Ramos (cell line): ENCODE measurements around the gene ERCC2.

Experiments
- in situ Hi-C: fragments of 300-500 bp; cut with MboI; formaldehyde crosslinking; loops from one replicate; pipeline ENCODE4 v1.14.3; 2022; ENCODE audit warnings: low sequenced_read_pairs; ENCODE audit not compliant: unreplicated experiment

Gene ERCC2

DNA sequence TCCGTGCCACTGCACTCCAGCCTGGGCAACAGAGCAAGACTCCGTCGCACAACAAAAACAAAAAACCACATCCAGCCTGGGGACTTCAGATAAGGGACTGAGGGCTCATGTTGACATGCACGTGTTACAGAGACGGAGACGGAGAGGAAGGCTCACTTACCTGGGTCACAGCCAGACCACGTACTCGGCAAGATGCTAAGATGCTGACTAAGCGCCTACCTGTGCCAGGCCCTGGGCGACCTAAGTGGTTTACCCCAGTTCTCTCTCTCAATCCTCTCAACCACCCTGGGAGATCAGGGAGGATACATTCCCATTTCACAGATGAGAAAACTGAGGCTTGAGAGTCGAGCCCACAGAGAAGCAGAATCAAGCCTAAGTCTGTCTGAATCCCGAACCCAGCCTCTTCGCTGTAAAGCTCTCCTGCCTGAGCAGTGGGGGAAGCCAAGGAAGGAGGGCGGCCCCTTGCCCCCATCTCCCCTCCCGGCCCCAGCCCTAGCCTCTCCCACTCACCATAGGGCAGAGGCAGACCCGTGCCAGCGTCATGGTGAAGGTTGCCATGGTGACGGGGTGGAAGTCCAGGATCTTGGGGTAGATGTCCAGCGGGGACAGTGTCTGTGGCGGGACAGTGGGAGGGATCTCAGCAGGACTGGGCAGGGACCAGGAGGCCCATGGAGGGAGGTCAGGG lies 13.5 kb downstream of the ERCC2 start:
- in situ Hi-C loops, result no loop called here

DNA sequence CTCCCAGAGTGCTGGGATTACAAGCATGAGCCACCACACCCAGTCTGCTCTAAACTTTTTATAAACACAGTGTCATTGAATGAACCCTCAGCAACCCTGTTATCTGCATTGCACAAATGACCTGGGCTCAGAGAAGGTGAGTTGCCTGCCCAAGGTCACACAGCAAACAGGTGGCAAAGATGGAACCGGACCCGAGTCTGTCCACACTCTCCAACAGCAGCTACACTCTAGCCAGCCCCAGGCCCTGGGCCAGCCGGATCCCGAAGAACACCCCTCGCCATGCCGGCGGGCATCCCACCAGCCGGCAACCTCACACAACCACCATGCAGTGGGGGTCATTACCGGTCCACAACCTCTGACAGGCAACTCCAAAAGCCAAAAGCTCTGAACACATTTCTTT lies 14.5 kb downstream of the ERCC2 start:
- in situ Hi-C loops, result no loop called here

DNA sequence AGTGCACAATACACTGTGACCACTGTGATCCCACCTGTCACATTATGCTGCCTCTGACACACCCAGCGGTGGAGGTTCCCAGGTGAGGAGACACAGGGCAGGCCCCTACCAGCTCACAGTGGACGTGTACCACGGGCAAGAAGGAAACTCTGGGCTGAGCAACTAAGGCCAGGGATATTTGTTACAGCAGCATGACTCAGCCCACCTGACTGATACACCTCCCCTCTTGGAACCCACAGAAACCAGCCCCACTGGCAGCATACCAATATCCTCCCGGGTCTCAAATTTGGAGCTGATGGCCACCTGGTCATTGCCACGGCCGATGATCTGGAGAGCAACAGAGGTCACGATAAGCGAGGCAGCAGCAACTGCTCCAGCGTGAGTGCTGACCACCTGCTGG lies 15.0 kb downstream of the ERCC2 start:
- in situ Hi-C loops, result no loop called here

DNA sequence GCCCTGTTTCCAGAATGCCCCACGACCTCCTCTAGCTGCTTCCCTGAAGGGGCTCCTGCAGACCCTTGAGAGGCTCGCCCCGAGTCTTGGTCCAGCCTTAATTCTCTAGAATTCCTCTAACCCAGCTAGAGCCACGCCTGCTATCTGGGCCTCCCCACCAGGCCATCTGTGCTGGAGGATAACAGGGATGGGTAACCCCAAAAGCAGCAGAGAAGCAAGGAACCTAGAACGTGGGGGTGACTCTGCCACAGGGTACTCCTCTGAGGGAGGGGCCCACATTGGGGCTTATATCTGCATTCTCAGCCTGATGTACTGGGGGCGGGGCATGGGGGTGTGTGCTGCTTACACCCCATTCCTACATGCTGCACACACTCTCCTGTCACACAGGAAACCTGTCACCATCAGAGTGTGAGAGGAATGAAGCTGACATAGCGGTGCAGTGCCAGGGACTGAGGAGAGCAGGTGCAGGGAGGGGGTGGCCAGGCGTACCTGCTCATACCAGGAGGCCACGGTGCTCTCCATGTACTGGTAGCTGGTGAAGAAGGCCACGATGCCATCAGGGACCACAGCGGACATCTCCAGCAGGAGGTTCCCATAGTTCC lies 16.0 kb downstream of the ERCC2 start:
- in situ Hi-C loops, result no loop called here

DNA sequence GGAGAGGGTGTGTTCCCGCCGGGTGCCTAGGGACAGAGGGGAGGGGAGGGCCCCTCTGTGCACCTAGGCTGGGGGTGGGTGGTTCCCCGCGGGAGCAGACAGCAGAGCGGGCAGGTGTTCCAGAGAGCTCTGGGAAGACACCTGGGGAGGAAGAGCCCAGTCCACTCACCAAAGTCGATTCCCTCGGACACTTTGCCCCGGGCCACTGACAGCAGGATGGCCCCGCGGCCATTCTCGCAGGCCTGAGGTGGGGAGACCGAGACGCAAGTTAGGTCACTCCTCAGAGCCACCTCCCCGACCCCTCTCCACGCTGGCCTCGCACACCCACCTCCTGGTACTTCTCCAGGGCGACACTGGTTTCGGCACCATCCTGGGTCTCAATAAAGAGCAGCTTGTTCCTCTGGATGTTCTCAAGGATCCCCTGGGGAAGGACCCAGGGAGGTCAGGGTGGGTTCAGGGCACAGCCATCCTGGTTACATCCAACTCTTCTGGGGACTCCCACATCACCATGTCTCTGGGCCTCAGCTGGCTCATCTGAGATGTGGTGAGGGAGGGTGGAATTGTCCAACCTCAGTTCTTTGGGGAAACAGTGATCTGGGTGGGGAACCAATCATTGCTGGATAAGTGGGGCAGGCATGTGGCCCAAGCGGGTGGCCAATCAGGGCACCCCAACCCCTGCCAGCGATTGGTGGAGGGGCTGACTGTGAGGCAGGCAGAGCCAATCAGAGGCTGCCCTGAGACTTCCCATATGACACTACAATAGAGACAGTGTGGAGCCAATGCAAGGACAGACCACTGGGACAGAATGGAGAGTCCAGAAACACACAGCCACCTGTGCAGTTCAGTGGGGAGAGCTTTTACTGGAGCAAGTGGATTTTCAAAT lies 17.2 kb downstream of the ERCC2 start:
- in situ Hi-C loops, result no loop called here

DNA sequence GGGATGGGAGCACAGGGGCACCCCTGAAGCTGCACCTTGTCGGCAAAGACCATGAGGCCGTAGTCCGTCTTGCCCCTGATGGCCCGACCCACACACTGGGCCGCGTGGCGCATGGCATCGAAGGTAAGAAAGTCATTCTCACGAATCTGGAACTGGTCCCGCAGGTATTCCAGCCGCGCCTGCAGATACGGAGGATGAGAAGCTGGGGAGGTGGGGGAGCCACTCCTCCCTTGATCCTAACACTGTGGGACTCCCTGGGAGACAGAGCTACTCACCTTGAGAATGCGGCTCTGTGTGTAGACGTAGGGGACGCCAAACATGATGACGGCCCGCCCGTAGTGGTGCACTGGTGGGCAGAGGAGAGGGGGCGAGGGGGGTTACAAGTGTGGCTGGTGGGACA lies 17.9 kb downstream of the ERCC2 start:
- in situ Hi-C loops, result no loop called here

DNA sequence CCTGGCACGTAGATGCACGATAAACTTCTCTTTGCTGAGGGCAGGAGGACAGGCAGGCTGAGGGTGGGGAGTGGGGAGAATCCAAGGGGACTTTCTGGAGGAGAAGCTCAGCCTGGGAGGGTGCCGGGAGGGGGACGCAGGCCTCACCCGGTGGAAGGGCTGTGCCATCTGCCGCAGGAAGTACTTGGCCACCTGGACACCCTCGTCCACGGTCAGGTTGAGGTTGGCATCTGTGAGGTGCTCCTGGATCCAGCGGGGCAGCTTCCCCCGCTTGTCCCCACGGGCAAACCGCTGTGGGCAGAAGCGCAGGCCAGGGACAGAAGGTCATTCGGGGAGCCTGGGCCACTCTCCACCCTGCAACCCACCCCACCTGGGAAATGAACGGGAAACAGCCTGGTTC lies 18.3 kb downstream of the ERCC2 start:
- in situ Hi-C loops, result no loop called here

DNA sequence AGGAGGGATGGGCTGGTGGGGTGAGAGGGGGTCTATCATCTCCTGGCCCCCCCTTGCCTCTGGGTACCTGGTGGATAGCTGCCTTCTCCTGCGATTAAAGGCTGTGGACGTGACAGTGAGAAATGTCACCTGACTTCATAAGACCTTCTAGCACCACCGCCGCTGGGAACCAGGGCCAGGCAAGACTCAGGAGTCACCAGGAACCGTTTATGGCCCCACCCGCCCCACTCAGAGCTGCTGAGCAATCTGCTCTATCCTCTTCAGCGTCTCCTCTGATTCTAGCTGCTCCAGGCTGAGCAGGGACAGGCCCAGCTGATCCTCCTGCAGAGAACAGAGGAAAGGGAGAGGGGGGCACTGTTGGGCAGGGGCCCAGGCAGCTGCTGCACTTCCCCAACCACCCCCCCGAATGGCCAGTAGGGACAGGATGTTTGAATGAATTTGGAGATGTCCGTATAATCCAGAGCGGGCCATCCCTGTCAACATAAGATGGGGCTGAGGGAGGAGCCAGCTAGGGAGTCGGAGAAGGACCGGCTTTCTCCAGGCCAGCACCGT lies 18.9 kb downstream of the ERCC2 start:
- in situ Hi-C loops, result no loop called here

DNA sequence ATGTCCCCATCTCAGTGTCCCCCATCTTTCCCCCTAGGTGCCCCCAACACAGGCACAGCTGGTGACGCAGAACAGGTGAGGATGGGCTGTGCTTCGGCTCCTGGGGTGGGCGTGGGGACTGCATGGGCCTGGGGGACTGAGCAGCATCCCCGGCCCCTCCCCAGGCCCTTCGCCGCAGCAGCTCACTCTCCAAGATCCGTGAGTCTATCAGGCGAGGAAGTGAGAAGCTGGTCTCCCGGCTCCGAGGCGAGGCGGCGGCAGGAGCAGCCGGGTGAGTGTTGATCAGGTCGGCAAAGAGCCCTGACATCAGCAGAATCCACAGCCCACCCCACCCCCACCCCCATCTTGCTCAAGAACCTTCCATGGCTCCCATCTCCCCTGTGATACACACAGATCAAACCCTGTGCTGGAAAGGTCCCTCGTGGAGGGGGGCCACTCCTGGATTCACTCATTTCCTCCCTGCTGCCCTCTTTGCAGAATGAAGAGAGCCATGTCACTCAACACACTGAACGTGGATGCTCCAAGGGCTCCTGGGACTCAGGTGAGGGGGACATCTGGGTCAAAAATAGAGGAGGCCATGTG lies 19.8 kb downstream of the ERCC2 start:
- in situ Hi-C loops, result no loop called here

DNA sequence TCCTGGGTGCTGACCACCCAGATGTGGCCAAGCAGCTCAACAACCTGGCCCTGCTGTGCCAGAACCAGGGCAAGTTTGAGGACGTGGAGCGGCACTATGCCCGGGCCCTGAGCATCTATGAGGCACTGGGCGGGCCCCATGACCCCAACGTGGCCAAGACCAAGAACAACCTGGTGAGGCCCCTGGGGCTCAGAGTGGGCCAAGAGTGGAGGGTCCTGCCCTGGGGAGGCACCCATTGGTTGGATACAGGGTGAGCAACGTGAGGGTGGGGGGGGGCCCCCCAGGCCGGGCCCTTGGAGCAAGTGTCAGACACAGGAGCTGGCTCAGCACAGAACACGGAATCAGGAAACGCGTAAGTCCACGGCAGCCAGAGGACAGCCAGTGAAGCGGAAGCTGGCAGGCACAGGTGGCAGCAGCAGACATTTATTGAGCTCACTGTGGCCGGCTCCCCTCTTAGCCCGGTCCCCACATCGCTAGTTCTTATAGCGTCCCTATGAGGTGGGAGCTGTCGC lies 20.9 kb downstream of the ERCC2 start:
- in situ Hi-C loops, result no loop called here

DNA sequence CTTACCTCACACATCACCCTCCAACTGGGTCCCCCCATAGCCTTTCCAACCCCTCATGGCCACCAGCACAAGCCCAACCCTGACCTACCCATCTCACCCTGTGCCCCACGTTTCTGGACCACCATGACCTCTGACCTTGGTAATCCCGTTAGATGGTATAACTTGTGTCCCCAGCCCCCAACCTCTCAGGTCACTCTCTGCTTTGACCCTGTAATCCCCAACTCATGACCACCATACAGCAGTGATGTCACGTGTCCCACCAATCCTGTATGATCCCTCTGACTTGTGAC lies 21.3 kb downstream of the ERCC2 start:
- in situ Hi-C loops, result no loop called here

DNA sequence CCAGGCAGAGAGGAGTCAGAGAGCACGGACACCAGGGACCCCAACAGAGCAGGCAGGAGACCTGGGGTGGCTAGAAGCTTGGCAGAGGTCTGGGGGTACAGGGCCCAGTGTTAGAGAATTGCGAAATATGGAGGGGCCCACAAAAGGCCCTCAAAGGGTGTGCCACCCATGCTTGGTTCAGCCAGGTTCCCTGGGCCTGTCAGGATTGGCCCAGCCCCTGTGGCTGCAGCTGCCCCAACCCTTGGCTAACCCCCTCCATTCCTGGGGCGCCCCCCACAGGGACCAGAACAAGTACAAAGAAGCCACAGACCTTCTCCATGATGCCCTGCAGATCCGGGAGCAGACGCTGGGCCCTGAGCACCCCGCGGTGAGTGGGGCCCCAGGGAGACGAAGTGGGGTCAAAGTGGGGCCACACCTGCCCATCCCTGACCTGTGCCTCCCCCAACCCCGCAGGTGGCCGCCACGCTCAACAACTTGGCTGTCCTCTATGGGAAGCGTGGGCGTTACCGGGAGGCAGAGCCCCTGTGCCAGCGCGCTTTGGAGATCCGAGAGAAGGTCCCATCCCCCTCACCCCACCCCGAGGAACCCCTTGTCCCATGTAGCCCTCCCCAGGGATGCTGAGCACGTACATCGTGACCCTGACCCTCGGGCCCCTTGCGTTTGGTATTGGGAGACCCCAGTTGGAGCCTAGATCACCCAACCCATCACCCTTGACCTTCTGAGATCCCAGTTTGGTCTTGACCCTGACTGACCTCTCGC lies 21.8 kb downstream of the ERCC2 start:
- in situ Hi-C loops, result no loop called here

DNA sequence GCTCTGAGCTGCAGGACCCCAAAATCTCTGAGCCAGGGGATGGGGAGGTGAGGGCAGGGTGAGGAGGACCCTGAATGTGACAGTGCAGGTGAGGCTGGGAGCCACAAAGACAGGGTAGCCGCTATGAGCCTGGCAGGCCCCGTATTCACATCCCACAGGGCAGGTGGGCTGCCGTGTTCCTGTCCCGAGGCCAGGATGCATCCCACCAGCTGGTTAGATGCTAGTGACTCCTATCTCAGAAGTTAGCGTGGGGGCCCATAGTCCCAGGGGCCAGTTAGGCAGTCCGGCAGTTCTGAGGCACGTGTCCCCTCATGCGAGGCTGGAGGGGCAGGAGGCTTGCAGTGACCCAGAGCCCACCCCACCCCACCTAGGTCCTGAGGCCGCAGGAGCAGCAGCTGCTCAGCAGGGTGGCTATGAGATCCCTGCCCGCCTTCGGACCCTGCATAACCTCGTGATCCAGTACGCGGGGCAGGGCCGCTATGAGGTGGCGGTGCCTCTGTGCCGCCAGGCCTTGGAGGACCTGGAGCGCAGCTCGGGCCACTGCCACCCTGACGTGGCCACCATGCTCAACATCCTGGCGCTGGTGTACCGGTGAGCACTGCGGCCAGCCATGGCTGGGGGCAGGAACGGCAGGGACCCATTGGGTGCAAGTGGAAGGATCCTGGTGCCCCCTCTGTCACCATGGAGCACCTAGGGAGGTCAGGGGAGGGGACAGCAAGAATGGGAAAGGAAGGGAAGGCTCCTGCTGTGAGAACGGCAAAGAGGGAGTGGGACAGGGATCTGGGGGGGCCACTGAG lies 22.6 kb downstream of the ERCC2 start:
- in situ Hi-C loops, result no loop called here

DNA sequence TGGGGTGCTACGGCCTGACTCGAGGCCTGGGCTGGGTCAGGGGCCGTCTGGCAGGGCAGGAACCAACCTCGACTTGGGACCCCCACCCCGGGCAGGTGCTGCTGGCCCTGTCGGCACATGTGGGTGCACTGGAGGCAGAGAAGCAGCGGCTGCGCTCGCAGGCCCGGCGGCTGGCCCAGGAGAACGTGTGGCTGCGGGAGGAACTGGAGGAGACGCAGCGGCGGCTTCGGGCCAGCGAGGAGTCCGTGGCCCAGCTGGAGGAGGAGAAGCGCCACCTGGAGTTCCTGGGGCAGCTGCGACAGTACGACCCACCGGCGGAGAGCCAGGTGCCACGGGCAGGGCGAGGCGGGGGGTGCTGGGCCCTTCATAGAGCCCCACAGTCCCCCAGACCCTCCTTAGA lies 23.9 kb downstream of the ERCC2 start:
- in situ Hi-C loops, result no loop called here

DNA sequence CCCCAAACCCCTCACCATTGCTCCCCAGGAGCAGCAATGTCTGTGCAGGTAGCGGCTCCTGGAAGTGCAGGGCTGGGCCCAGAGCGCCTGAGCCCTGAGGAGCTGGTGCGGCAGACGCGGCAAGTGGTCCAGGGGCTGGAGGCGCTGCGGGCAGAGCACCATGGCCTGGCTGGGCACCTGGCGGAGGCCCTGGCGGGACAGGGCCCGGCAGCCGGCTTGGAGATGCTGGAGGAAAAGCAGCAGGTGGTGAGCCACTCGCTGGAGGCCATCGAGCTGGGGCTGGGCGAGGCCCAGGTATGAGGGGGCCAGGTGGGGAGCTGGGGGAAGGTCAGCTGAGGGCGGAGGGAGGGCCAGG lies 24.9 kb downstream of the ERCC2 start:
- in situ Hi-C loops, result no loop called here

DNA sequence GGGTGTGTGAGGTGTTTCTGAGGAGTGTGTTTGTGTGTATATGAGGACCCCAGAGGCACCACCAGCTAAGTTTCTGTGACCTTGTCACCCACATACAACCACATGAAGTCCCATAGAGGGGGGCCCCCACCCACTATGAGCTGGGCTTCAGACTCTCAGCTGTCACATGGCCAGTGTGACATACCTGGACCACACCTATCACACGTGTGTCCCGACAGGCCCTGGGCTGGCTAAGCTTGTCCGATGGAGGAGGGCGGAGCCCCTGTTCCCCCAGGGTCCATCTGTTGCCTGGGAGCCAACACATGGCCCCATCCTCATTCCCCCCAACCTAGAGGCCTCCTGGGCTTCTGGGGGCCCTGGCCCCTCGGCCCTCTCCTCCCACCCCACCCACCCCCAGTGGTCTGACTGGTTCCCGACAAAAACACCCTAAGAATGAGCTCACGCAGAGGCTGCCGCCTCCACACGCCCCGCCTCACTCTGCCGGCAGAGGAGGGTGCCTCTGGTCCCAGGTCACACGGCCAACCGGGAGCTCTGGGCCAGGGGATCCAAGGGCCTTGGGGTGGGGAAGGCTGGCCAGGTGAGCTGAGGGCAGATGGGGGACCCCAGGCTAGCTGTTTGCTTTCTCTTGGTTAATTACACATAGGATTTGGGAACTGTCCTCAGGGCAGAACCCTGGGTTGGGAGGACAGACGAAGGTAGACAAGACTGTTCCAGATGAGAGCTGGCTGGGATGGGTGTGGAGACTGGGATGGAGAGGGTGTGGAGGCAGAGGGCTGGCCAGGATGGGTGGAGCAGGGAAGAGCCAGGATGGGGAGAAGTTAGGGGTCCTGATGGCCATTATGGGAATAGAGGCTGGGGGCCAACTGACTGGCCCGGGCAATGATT lies 25.5 kb downstream of the ERCC2 start:
- in situ Hi-C loops, result no loop called here

DNA sequence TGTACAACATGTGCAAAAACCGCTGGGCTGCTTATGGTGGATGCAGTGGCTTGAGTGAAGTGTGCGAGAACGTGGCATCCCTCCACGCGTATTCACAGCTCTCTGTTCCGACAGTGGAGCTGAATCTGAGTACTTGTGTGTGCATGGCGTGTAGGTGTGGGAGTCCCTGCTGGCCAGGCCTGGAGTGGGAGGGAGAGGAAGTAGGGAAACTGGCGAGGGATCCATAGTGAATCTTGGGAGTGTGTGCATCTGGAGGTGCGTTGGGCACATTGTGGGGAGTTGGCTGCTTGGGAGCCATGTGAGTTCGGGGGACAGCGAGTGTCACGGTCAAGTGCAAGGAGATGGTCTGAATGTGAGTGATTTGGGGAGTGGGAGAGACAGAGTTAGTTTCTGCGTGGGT lies 27.5 kb downstream of the ERCC2 start:
- in situ Hi-C loops, result no loop called here

DNA sequence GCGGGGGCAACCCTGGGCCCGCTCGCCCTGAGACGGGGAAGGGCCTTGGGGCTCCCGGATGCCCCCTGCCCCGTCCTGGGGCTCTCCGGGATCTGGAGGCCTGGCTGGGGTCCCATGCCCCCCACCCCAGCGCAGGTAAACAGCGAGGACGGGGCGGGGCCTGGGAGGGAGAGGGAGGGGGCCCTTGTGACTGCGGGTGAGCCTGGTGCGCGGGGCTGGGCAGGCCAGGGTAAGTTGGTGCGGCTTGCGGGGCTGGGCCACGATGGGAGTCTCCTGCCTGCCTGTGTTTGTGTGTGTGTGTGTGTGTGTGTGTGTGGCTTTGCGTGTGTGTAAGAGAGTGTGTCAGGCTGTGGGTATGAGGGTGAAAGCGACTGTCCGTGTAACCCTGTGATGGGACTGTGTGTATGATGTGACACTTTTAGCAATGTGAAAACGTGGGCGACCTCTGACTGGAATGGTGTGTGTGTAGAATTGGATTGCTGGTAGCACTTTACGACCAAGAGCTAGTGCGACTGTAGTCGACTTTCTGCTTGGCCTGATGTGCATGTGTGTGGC lies 29.4 kb downstream of the ERCC2 start:
- in situ Hi-C loops, result no loop called here
